ENCODE measurements around the gene CEL.
A peak's percentile ranks its signal among the peaks of the same experiment; 100 is the strongest.

Gene CEL

GRCh38 chr9:133109931-133110650 lies 48.3 kb downstream of the CEL start:
- no peak overlapping the region for H3K4me3 ChIP-seq (replicated peaks in 1 of 2; ENCODE audit: low read depth in 2 of 2, low read length in 2 of 2)
- DNase-seq (ENCODE audit: low read depth in 2 of 2) = no peak
- TF ChIP-seq CTCF (IDR thresholded peaks at IDR 0.05; ENCODE audit: low read depth, low read length) = no peak

- no peak for TF ChIP-seq CTCF (IDR thresholded peaks at IDR 0.05; ENCODE audit: low read depth, low read length)
- DNase-seq (ENCODE audit: low read depth in 2 of 2) = no peak
- H3K4me3 ChIP-seq (replicated peaks in 1 of 2; ENCODE audit: low read depth in 2 of 2, low read length in 2 of 2) = no peak overlapping the region
These were observed 50.3 kb downstream of the CEL start for GRCh38 chr9:133111808-133112662.

GRCh38 chr9:133112663-133113026 lies 50.9 kb downstream of the CEL start:
- no peak for TF ChIP-seq CTCF (IDR thresholded peaks at IDR 0.05; ENCODE audit: low read depth, low read length)
- H3K4me3 ChIP-seq (replicated peaks in 1 of 2; ENCODE audit: low read depth in 2 of 2, low read length in 2 of 2) = no peak overlapping the region
- DNase-seq (ENCODE audit: low read depth in 2 of 2) = no peak

GRCh38 chr9:133113163-133113948 lies 51.6 kb downstream of the CEL start:
- DNase-seq (ENCODE audit: low read depth in 2 of 2) = peak in 1 of 2 donors; percentile 62
- no peak overlapping the region for H3K4me3 ChIP-seq (replicated peaks in 1 of 2; ENCODE audit: low read depth in 2 of 2, low read length in 2 of 2)
- no peak for TF ChIP-seq CTCF (IDR thresholded peaks at IDR 0.05; ENCODE audit: low read depth, low read length)

- no peak for TF ChIP-seq CTCF (IDR thresholded peaks at IDR 0.05; ENCODE audit: low read depth, low read length)
- H3K4me3 ChIP-seq (replicated peaks in 1 of 2; ENCODE audit: low read depth in 2 of 2, low read length in 2 of 2) = no peak overlapping the region
- DNase-seq (ENCODE audit: low read depth in 2 of 2) = no peak
These were observed 52.4 kb downstream of the CEL start for GRCh38 chr9:133113949-133114885.

Measured in cardiac fibroblast (primary cell).